Panc1 (cell line): ENCODE results near the gene CNTLN. TPM values are rescaled to one million over a fixed set of nuclear protein-coding genes. Genes with fewer than 3 reads are reported as not detected.

ENCODE experiments used
- ATAC-seq: fragments of 200-7000 bp; cut with Tn5 transposase; 2 replicates; pipeline ENCODE4 v1.9.1; 2020; ENCODE audit warnings: mild to moderate bottlenecking, moderate library complexity
- BruUV-seq: library from RNA; stranded (reverse); fragments of 400-500 nt; replicated peaks from 2 replicates; lab custom pipeline; 2021; lab: Mats Ljungman, UMichigan
- CTCF ChIA-PET: fragments of 300-600 bp; sonication (Branson Sonifier 250); formaldehyde crosslinking; loops from one replicate; lab custom pipeline; 2022; ENCODE audit warnings: antibody characterized with exemption; lab: Charles Lee
- POLR2A ChIA-PET: fragments of 300-600 bp; sonication (Branson Sonifier 250); formaldehyde crosslinking; loops from one replicate; lab custom pipeline; 2022; ENCODE audit warnings: antibody characterized with exemption; lab: Charles Lee
- DNase-seq: peaks from one replicate; pipeline ENCODE4 v3.0.0-alpha.2; 2010; ENCODE audit warnings: low read depth, low spot score
- H3K27ac ChIP-seq: 2 replicates; pipeline ENCODE4 v1.5.1; 2011; ENCODE audit warnings: mild to moderate bottlenecking, low read length, inconsistent platforms
- H3K27me3 ChIP-seq: fragments of 200-500 bp; sonication (Bioruptor generic); 2 replicates; pipeline ENCODE4 v1.6.0; 2014; ENCODE audit warnings: low read length, inconsistent platforms; ENCODE audit not compliant: control insufficient read depth, insufficient read depth
- H3K36me3 ChIP-seq: fragments of 200-500 bp; sonication (Bioruptor generic); 2 replicates; pipeline ENCODE4 v1.5.1; 2014; ENCODE audit warnings: inconsistent platforms, mild to moderate bottlenecking, low read length, moderate library complexity; ENCODE audit not compliant: control insufficient read depth, insufficient read depth
- H3K4me1 ChIP-seq: 2 replicates; pipeline ENCODE4 v1.5.1; 2011; ENCODE audit warnings: inconsistent platforms, mild to moderate bottlenecking, low read length, moderate library complexity; ENCODE audit not compliant: control insufficient read depth, insufficient read depth
- H3K4me3 ChIP-seq, 2 experiments: 2 replicates each; pipeline ENCODE4 v1.5.1; 2011 to 2012; ENCODE audit warnings: low read depth in 2 of 2, low read length in 2 of 2, mild to moderate bottlenecking in 2 of 2, inconsistent platforms in 1 of 2, moderate library complexity in 1 of 2
- H3K9me3 ChIP-seq: fragments of 200-500 bp; sonication (Bioruptor generic); 2 replicates; pipeline ENCODE4 v1.5.1; 2014; ENCODE audit warnings: low read depth, mild to moderate bottlenecking, inconsistent platforms, low read length, moderate library complexity; ENCODE audit not compliant: control insufficient read depth, insufficient read depth
- CTCF ChIP-seq: fragments of 450-650 bp; IDR thresholded peaks from 2 replicates; pipeline ENCODE4 v1.5.1; 2017; ENCODE audit warnings: mild to moderate bottlenecking
- POLR2AphosphoS5 ChIP-seq: IDR thresholded peaks from 2 replicates; pipeline ENCODE4 v1.6.1; 2012; ENCODE audit warnings: mild to moderate bottlenecking, low read depth, low read length, moderate library complexity
- REST ChIP-seq, 2 experiments: IDR thresholded peaks; 2 replicates each; pipeline ENCODE4 v1.6.1; 2011 to 2012; ENCODE audit warnings: low read depth in 2 of 2, control low read depth in 1 of 2, low read length in 1 of 2, mild to moderate bottlenecking in 1 of 2, moderate library complexity in 1 of 2; ENCODE audit not compliant: insufficient read depth in 1 of 2
- SIN3A ChIP-seq: IDR thresholded peaks from 2 replicates; pipeline ENCODE4 v1.6.1; 2012; ENCODE audit warnings: low read depth, mild to moderate bottlenecking, low read length, moderate library complexity, borderline replicate concordance; ENCODE audit not compliant: insufficient read depth
- TCF7L2 ChIP-seq: IDR thresholded peaks from 2 replicates; pipeline ENCODE4 v1.6.1; 2011; ENCODE audit warnings: mild to moderate bottlenecking, low read depth, low read length, inconsistent platforms
- in situ Hi-C: cut with HindIII; loops from 2 replicates; pipeline ENCODE4 v1.10.0; 2016; ENCODE audit warnings: low sequenced_read_pairs, low pct_unique_long_range_greater_than_20kb
- intact Hi-C: fragments of 100-400 bp; cut with micrococcal nuclease; formaldehyde crosslinking; loops from one replicate; pipeline ENCODE4 v1.10.0; 2022; ENCODE audit not compliant: unreplicated experiment
- total RNA-seq: library from RNA; stranded (reverse); gene quantifications from one replicate; pipeline ENCODE4 v1.2.1, GENCODE V29; 2021; ENCODE audit not compliant: unreplicated experiment

The CNTLN gene
- total RNA-seq, 1 experiment from 2014 or later: not detected

- Histone ChIP-seq H3K9me3 (no peaks in the 10 kb centered on the region), H3K27me3 (no peaks in the 10 kb centered on the region), H3K36me3 (no peaks in the 10 kb centered on the region), H3K4me1 (no peaks in the 10 kb centered on the region), H3K27ac (no peak overlapping the region), H3K4me3 (no peak overlapping the region)
- ChIA-PET CTCF (no interaction called here), POLR2A (no interaction called here)
- TF ChIP-seq REST (IDR thresholded peaks at IDR 0.05; ENCODE audit: insufficient read depth in 1 of 2, low read depth in 2 of 2, low read length in 1 of 2) (no peak), SIN3A (no peak), CTCF (no peak), TCF7L2 (no peak), POLR2AphosphoS5 (no peak)
- no TSS peak for BruUV-seq
- DNase-seq: no peak
- intact Hi-C loops (no loop called here), in situ Hi-C loops (no loop called here)
- ATAC-seq: no peak
These were observed 368.4 kb downstream of the CNTLN start for GRCh38 chr9:17503196-17503595.

GRCh38 chr9:17509151-17509550, 374.3 kb downstream of the CNTLN start:
- in situ Hi-C loops: no loop called here
- ATAC-seq (no peak), DNase-seq (no peak)
- H3K4me1 ChIP-seq: no peaks in the 10 kb centered on the region
- H3K27me3 ChIP-seq: no peaks in the 10 kb centered on the region
- no peaks in the 10 kb centered on the region for H3K9me3 ChIP-seq
- ChIA-PET POLR2A (no interaction called here), CTCF (no interaction called here)
- H3K36me3 ChIP-seq: no peaks in the 10 kb centered on the region
- TF ChIP-seq REST (IDR thresholded peaks at IDR 0.05; ENCODE audit: insufficient read depth in 1 of 2, low read depth in 2 of 2, low read length in 1 of 2) (no peak), POLR2AphosphoS5 (no peak), TCF7L2 (no peak), SIN3A (no peak), CTCF (no peak)
- intact Hi-C loops: no loop called here
- no TSS peak for BruUV-seq
- H3K27ac ChIP-seq: no peak overlapping the region
- no peak overlapping the region for H3K4me3 ChIP-seq
